A673 (cell line): ENCODE data around the gene SCUBE1.

Experiments used
- EZH2 ChIP-seq: fragments of 200-600 bp; sonication (generic); IDR thresholded peaks from 2 replicates; pipeline ENCODE4 v1.6.1; 2017; ENCODE audit warnings: borderline replicate concordance, low read depth, mild to moderate bottlenecking, mixed read lengths, antibody characterized with exemption, low read length; ENCODE audit not compliant: poor library complexity, severe bottlenecking
- TF ChIP-seq, protein P1 (sequence below): fragments of 300-800, 200-600 bp; sonication (generic); conservative IDR thresholded peaks from 2 replicates; pipeline ENCODE4 v1.5.1; 2017; ENCODE audit warnings: low read depth, mild to moderate bottlenecking, antibody characterized with exemption, low read length, moderate library complexity, mixed read lengths

DNA sequence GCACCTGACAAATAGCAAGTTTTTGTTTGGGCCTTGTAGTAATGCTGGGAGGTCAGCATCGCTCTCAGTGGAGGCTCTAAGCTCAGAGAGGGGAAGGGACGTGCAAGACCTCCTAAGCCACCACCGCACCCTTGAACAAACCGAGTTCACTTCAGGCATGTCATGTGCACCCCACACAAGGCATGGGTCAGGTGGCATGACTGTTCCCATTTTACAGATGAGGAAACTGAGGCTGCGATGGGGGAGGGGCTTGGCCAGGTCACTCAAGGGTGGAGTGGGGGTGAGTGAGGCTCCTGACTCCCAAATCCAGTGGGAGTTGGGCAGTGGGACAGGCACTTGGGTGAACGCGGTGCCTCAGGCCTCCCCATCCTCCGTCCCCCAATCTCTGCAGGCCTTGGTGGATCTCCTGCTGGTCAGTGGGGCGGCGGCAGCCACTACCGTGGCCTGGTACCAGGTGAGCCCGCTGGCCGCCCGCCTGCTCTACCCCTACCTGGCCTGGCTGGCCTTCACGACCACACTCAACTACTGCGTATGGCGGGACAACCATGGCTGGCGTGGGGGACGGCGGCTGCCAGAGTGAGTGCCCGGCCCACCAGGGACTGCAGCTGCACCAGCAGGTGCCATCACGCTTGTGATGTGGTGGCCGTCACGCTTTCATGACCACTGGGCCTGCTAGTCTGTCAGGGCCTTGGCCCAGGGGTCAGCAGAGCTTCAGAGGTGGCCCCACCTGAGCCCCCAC lies 180.6 kb downstream of the SCUBE1 start:
- TF ChIP-seq, protein P1, sequence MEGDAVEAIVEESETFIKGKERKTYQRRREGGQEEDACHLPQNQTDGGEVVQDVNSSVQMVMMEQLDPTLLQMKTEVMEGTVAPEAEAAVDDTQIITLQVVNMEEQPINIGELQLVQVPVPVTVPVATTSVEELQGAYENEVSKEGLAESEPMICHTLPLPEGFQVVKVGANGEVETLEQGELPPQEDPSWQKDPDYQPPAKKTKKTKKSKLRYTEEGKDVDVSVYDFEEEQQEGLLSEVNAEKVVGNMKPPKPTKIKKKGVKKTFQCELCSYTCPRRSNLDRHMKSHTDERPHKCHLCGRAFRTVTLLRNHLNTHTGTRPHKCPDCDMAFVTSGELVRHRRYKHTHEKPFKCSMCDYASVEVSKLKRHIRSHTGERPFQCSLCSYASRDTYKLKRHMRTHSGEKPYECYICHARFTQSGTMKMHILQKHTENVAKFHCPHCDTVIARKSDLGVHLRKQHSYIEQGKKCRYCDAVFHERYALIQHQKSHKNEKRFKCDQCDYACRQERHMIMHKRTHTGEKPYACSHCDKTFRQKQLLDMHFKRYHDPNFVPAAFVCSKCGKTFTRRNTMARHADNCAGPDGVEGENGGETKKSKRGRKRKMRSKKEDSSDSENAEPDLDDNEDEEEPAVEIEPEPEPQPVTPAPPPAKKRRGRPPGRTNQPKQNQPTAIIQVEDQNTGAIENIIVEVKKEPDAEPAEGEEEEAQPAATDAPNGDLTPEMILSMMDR, result no peak
- no peak for TF ChIP-seq EZH2
